DOHH2 (cell line): ENCODE data around the gene ADGRA1.

Experiments used
- H3F3A ChIP-seq: fragments of 200-600 bp; sonication (generic), shearing (Covaris generic); 2 replicates; pipeline ENCODE4 v1.6.0; 2016; ENCODE audit warnings: antibody characterized with exemption, mild to moderate bottlenecking; ENCODE audit not compliant: control insufficient read depth, insufficient read depth
- H3K27ac ChIP-seq: fragments of 200-600 bp; sonication (generic); 2 replicates; pipeline ENCODE4 v1.5.1; 2014; ENCODE audit warnings: low read depth, mild to moderate bottlenecking, low read length, moderate library complexity
- H3K27me3 ChIP-seq: fragments of 200-600 bp; sonication (generic); 2 replicates; pipeline ENCODE4 v1.6.1; 2014; ENCODE audit warnings: mild to moderate bottlenecking, low read length, mixed read lengths; ENCODE audit not compliant: control insufficient read depth
- H3K36me3 ChIP-seq: fragments of 200-600 bp; sonication (generic); 2 replicates; pipeline ENCODE4 v1.6.1; 2014; ENCODE audit warnings: mild to moderate bottlenecking, low read length, moderate library complexity, mixed read lengths; ENCODE audit not compliant: control insufficient read depth
- H3K4me1 ChIP-seq: fragments of 200-600 bp; sonication (generic); 2 replicates; pipeline ENCODE4 v1.6.1; 2014; ENCODE audit warnings: mild to moderate bottlenecking, low read length, mixed read lengths; ENCODE audit not compliant: control insufficient read depth
- H3K4me2 ChIP-seq: fragments of 200-600 bp; sonication (generic); 2 replicates; pipeline ENCODE4 v1.6.0; 2014; ENCODE audit warnings: mild to moderate bottlenecking, low read length, moderate library complexity
- H3K4me3 ChIP-seq: fragments of 200-600 bp; sonication (generic); 2 replicates; pipeline ENCODE4 v1.5.1; 2014; ENCODE audit warnings: mild to moderate bottlenecking, low read length, mixed read lengths
- H3K79me2 ChIP-seq: fragments of 200-600 bp; sonication (generic); 2 replicates; pipeline ENCODE4 v1.6.1; 2014; ENCODE audit warnings: mild to moderate bottlenecking, low read length, mixed read lengths; ENCODE audit not compliant: control insufficient read depth
- H3K9me2 ChIP-seq: fragments of 200-600 bp; sonication (generic); replicated peaks from 2 replicates; pipeline ENCODE4 v1.6.1; 2014; ENCODE audit warnings: mild to moderate bottlenecking, low read length, mixed read lengths; ENCODE audit not compliant: control insufficient read depth
- H3K9me3 ChIP-seq: fragments of 200-600 bp; sonication (generic); 2 replicates; pipeline ENCODE4 v1.6.1; 2014; ENCODE audit warnings: antibody characterized with exemption, low read length, mixed read lengths; ENCODE audit not compliant: control insufficient read depth, insufficient read depth
- H4K20me1 ChIP-seq: fragments of 200-600 bp; sonication (generic); 2 replicates; pipeline ENCODE4 v1.6.0; 2014; ENCODE audit warnings: low read depth, mild to moderate bottlenecking, antibody characterized with exemption, low read length, moderate library complexity; ENCODE audit not compliant: control insufficient read depth, insufficient read depth
- CTCF ChIP-seq: fragments of 200-600 bp; sonication (generic); IDR thresholded peaks from one replicate; pipeline ENCODE4 v1.5.1; 2014; ENCODE audit warnings: antibody characterized with exemption, mild to moderate bottlenecking, low read depth, low read length; ENCODE audit not compliant: poor library complexity, severe bottlenecking
- EZH2phosphoT487 ChIP-seq: fragments of 200-600 bp; sonication (generic); IDR thresholded peaks from 2 replicates; pipeline ENCODE4 v1.6.1; 2017; ENCODE audit warnings: borderline replicate concordance, mild to moderate bottlenecking, antibody characterized with exemption, low read length, moderate library complexity, mixed read lengths

The ADGRA1 gene

GRCh38 chr10:133169173-133169947 is 81.6 kb downstream of the ADGRA1 start:
- no peaks in the 10 kb centered on the region for H3K36me3 ChIP-seq
- no peaks in the 10 kb centered on the region for H3K4me1 ChIP-seq
- H3K9me2 ChIP-seq = no peaks in the 10 kb centered on the region

GRCh38 chr10:133170092-133170491 is 82.4 kb downstream of the ADGRA1 start:
- no peaks in the 10 kb centered on the region for H3K79me2 ChIP-seq
- H3K9me3 ChIP-seq = peaks cover 41% of the 10 kb centered on the region; the same call in 1 of the 2 replicates
- H3F3A ChIP-seq = no peaks in the 10 kb centered on the region
- no peaks in the 10 kb centered on the region for H3K36me3 ChIP-seq
- no peaks in the 10 kb centered on the region for H3K4me1 ChIP-seq
- no peak overlapping the region for H3K4me2 ChIP-seq
- H3K27ac ChIP-seq = no peak overlapping the region
- TF ChIP-seq CTCF (no peak), EZH2phosphoT487 (no peak)
- H3K4me3 ChIP-seq = no peak overlapping the region
- no peaks in the 10 kb centered on the region for H4K20me1 ChIP-seq
- H3K9me2 ChIP-seq = no peaks in the 10 kb centered on the region
- H3K27me3 ChIP-seq = no peaks in the 10 kb centered on the region

More at GRCh38 chr10:133169173-133169947, 81.6 kb downstream of the ADGRA1 start:
- Histone ChIP-seq H4K20me1 (no peaks in the 10 kb centered on the region), H3K9me3 (peaks cover 34% of the 10 kb centered on the region; the same call in 1 of the 2 replicates), H3K4me2 (no peak overlapping the region), H3K27me3 (no peaks in the 10 kb centered on the region), H3K27ac (no peak overlapping the region), H3K4me3 (no peak overlapping the region), H3K79me2 (no peaks in the 10 kb centered on the region), H3F3A (no peaks in the 10 kb centered on the region)
- no peak for TF ChIP-seq EZH2phosphoT487
- TF ChIP-seq CTCF = no peak

- no peak overlapping the region for H3K4me2 ChIP-seq
- H3K27ac ChIP-seq = no peak overlapping the region
- no peaks in the 10 kb centered on the region for H3K4me1 ChIP-seq
- H3K27me3 ChIP-seq = no peaks in the 10 kb centered on the region
- no peaks in the 10 kb centered on the region for H3K79me2 ChIP-seq
- H3K36me3 ChIP-seq = no peaks in the 10 kb centered on the region
- peaks cover 6% of the 10 kb centered on the region for H3F3A ChIP-seq
- H3K9me2 ChIP-seq = no peaks in the 10 kb centered on the region
- no peak overlapping the region for H3K4me3 ChIP-seq
- no peaks in the 10 kb centered on the region for H4K20me1 ChIP-seq
- TF ChIP-seq CTCF = no peak
- TF ChIP-seq EZH2phosphoT487 = no peak
- peaks cover 52% of the 10 kb centered on the region; the same call in 1 of the 2 replicates for H3K9me3 ChIP-seq
Observed at GRCh38 chr10:133173860-133174640, 86.3 kb downstream of the ADGRA1 start.
